Measurements from ENCODE around the gene SCN8A. TPM values are rescaled to one million over a fixed set of nuclear protein-coding genes. Genes with fewer than 3 reads are reported as not detected.

The SCN8A gene
- total RNA-seq, 2 donors from 2014 or later, result 7.6 to 10.4 TPM

GRCh38 chr12:51845482-51845881 lies 254.4 kb downstream of the SCN8A start:
- DNase-seq (ENCODE audit: low spot score), result no peak
- Histone ChIP-seq H3K9me3 (no peaks in the 10 kb centered on the region), H3K4me3 (no peak overlapping the region), H3K27me3 (replicated peaks; ENCODE audit: insufficient read depth) (no peaks in the 10 kb centered on the region), H3K4me1 (replicated peaks) (no peaks in the 10 kb centered on the region), H3K27ac (no peak overlapping the region), H3K36me3 (no peaks in the 10 kb centered on the region)
- WGBS, result 59% methylated on average over 7 of the region's 7 CpGs
- TF ChIP-seq CTCF (IDR thresholded peaks at IDR 0.05) (no peak), POLR2A (IDR thresholded peaks at IDR 0.05) (no peak), POLR2AphosphoS5 (IDR thresholded peaks at IDR 0.05) (no peak)
- intact Hi-C loops (cut with DNase I), result no loop called here

- peak overlapping the region in 1 of 2 donors; percentile 35 for H3K4me3 ChIP-seq
- WGBS, result 64% methylated on average over 15 of the region's 15 CpGs
- no peaks in the 10 kb centered on the region for H3K9me3 ChIP-seq
- H3K27ac ChIP-seq, result no peak overlapping the region
- intact Hi-C loops (cut with DNase I), result no loop called here
- TF ChIP-seq POLR2AphosphoS5 (IDR thresholded peaks at IDR 0.05) (no peak), CTCF (IDR thresholded peaks at IDR 0.05) (no peak), POLR2A (IDR thresholded peaks at IDR 0.05) (no peak)
- DNase-seq (ENCODE audit: low spot score), result no peak
- no peaks in the 10 kb centered on the region for H3K27me3 ChIP-seq (replicated peaks; ENCODE audit: insufficient read depth)
- no peaks in the 10 kb centered on the region for H3K36me3 ChIP-seq
- no peaks in the 10 kb centered on the region for H3K4me1 ChIP-seq (replicated peaks)
Observed at GRCh38 chr12:51846271-51846691, 255.2 kb downstream of the SCN8A start.

GRCh38 chr12:51846911-51847642 lies 256.0 kb downstream of the SCN8A start:
- H3K27ac ChIP-seq, result peak overlapping the region in 1 of 2 donors; percentile 20
- WGBS, result 2% methylated on average over 32 of the region's 59 CpGs
- TF ChIP-seq CTCF (IDR thresholded peaks at IDR 0.05) (no peak), POLR2A (IDR thresholded peaks at IDR 0.05) (no peak), POLR2AphosphoS5 (IDR thresholded peaks at IDR 0.05) (no peak)
- peak; percentile 34 for DNase-seq (ENCODE audit: low spot score)
- intact Hi-C loops (cut with DNase I), result no loop called here
- H3K4me3 ChIP-seq, result peak overlapping the region; percentile 35 to 42
- H3K27me3 ChIP-seq (replicated peaks; ENCODE audit: insufficient read depth), result no peaks in the 10 kb centered on the region
- no peaks in the 10 kb centered on the region for H3K4me1 ChIP-seq (replicated peaks)
- H3K9me3 ChIP-seq, result no peaks in the 10 kb centered on the region
- no peaks in the 10 kb centered on the region for H3K36me3 ChIP-seq

GRCh38 chr12:51847643-51848325 lies 256.8 kb downstream of the SCN8A start:
- TF ChIP-seq CTCF (IDR thresholded peaks at IDR 0.05), result no peak
- 1% methylated on average over 32 of the region's 40 CpGs for WGBS
- DNase-seq (ENCODE audit: low spot score), result no peak
- intact Hi-C loops (cut with DNase I), result no loop called here
- no peaks in the 10 kb centered on the region for H3K9me3 ChIP-seq
- peak overlapping the region; percentile 35 to 42 for H3K4me3 ChIP-seq
- no peaks in the 10 kb centered on the region for H3K27me3 ChIP-seq (replicated peaks; ENCODE audit: insufficient read depth)
- H3K4me1 ChIP-seq (replicated peaks), result no peaks in the 10 kb centered on the region
- H3K27ac ChIP-seq, result peak overlapping the region; percentile 20 to 36
- H3K36me3 ChIP-seq, result no peaks in the 10 kb centered on the region

Data from prostate gland (tissue), 2 donors.